Myocyte (in vitro differentiated cells): ENCODE measurements around the gene AGO3. TPM values are rescaled to one million over a fixed set of nuclear protein-coding genes. Genes with fewer than 3 reads are reported as not detected.
A peak's percentile ranks its signal among the peaks of the same experiment; 100 is the strongest.
"Not testable (repeated sequence)": the region's sequence is repeated elsewhere in the genome, so short reads cannot be mapped to it uniquely, and the experiment has no call there.

Source experiments
- DNase-seq: peaks from one replicate; pipeline ENCODE4 v3.0.0-alpha.2; 2012; ENCODE audit warnings: low read depth
- total RNA-seq: library from RNA; depleted of rRNA; stranded (reverse); fragments of >200 nt; gene quantifications from 2 replicates; pipeline ENCODE4 v1.2.3, GENCODE V29; 2014

The AGO3 gene
- total RNA-seq, 1 donor from 2014 or later = 12.8 TPM

DNA sequence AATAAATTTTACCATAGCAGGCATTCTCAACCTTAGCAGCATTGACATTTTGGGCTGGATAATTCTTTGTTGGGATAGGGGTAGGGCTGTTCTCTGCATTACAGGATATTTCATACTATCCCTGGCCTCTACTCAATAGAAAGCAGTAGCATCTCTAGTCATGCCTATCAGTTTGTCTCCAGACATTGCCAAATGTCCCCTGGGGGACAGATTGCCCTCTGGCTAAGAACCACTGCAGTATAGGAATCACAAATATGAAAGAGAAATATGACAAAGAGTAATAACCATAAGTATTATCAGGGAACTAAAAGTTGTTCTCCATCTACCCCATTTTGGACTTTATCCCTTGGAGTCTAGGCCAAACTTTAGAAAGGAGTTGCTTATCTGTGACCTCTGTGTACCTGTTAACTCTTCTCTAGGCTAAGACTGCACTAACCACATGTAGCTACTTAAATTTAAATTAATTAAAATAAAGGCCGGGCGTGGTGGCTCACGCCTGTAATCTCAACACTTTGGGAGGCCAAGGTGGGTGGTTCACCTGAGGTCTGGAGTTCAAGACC lies 76.1 kb downstream of the AGO3 start:
- no peak for DNase-seq

DNA sequence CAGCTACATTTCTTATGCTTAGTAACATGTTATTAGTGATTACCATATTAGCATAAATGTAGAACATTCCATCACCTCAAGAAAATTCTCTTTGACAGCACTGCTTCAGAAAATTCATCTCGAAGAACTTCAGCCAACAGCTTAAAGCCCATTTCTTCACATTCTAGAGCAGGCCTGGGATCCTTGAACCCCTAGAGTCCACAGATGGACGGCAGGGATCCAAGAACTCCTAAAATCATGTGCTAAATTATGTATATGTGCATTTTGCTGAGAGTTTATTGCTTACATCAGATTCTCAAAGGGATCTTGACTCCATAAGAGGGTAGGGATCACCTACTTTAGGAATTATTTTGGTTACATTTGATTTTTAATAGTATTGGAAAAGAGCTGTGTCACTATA lies 76.8 kb downstream of the AGO3 start:
- no peak for DNase-seq

DNA sequence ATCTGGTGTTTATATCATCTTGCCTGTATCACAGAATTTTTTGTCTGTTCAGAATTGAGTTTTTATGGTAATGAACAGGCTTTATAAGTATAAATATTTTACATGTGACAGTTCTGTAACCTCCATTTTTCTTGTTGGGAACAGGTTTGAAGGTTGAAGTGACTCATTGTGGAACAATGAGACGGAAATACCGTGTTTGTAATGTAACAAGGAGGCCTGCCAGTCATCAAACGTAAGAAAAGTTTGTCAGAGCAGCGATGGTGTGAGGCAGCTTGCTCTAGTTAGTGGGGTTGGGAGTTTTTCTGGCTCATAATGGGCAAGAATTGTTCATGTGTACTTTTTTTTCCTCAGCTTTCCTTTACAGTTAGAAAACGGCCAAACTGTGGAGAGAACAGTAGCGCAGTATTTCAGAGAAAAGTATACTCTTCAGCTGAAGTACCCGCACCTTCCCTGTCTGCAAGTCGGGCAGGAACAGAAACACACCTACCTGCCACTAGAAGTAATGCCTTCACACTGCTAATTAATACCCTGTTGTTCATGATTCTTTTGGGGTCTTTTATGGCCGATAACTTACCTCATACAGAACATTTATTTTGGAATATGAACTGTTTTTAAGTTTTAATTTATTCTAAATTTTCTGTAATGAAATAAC lies 77.8 kb downstream of the AGO3 start:
- DNase-seq = peak; percentile 4

DNA sequence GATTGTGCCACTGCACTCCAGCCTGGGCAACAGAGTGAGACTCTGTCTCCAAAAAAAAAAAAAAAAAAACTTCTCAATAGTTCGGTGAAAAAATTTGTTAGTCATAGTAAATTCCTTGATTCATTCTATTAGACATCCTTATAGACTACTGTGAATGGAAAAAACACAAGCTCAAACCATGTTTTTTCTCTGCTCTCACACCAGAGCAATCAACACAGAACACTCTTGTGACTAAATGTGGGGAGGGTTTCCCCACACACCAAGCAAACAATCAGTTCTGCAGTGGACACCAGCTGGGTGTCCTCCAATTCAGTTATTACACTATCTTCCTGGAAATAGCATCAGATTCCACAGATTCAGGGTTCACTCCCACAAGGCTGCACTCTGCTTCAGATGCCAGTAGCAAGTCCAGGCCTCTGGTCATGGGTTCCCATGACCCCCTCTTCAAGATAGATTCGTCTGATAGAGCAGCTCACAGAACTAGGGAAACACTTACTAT lies 83.9 kb downstream of the AGO3 start:
- no peak for DNase-seq

DNA sequence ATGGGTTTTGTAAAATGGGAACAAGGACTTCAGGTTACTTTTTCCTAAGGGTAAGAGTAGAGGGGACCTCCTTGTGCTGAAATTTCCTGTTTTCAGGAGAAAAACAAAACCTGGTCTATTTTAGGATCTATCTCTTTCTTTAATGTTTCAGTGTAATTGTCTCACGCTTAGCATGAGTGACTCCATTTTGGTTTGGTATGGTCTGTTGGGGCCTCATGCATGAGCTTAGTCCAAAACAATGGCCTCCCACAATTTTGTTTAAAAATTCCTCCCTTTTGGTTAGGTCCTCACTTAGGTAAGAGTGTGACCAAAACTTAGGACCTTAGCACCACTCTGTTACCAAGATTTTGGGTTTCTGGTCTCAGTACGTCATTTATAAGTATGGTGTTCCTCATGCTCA lies 85.8 kb downstream of the AGO3 start:
- no peak for DNase-seq

DNA sequence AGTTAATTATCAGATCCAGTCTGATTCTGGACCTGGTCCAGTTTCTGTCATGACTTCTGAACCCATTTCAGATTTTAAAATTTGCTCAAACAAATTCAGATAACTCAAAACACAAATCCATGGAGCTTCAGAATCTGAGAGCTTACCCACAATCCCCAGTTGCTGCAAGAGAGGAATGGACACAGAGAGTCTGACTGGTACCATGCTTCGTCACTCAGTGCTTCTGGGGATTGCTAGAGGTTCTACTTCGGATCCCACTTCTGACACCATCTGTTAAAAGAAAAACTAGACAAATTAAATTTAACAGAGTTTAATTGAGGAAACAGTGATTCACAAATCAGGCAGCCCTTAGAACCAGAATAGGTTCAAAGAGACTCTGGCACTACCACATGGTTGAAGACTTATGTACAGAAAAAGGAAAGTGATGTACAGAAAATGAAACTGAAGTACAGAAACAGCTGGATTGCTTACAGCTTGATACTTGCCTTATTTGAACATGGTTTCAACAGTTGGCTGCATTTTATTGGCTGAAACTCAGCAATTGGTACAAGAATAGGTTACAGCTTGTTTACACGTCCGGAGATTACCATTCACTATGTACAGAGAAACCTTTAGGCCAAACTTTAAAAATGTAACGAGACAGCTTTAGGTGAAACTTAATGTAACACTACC lies 92.3 kb downstream of the AGO3 start:
- DNase-seq = no peak

DNA sequence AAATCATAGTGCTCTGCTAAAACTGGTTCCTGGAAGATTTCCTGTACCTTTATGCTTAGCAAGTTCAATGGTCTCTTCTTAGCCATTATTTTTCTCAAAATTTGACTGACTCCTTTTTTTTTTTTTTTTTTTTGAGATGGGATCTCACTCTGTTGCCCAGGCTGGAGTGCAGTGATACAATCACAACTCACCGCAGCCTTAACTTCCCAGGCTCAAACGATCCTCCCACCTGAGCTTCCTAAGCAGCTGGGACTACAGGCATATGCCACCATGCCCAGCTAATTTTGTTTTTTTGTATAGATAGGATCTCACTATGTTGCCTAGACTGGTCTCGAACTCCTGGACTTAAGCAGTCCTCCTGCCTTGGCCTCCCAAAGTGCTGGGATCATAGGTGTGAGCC lies 93.1 kb downstream of the AGO3 start:
- DNase-seq = not testable (repeated sequence)

DNA sequence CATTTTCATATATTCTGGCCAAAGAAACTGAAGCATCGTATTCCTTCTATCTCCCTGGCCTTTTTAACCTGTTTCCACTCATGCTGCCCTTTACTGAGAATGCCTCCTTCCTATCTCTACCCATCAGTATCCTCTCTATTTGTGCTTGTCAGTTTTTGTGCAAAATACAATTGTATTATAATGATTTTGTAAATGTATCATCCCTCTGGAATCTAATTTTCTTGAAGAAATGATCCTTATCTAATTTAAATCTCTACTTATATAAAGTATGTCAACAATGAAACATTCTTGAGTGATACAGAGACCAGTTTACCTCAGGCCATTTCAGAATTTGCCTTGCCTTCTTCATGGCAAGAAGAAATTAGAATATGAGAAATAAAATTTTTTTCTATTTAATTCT lies 93.9 kb downstream of the AGO3 start:
- no peak for DNase-seq

DNA sequence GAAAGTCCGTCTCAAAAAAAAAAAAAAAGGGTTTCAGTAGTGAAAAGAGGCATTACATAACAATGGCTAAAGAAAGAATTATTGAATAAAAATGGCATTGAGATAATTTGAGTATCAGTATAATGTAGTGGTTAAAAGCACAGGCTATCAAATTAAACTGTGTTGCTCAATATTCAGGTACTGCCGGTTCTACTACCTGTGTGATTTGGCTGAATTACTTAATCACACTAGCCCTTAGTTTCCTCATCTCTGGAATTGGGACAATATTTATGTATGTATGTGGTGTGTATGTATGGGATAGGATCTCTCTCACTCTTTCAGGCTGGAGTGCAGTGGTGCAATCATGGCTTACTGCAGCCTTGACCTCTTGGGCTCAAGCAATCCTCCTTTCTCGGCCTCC lies 96.9 kb downstream of the AGO3 start:
- no peak for DNase-seq

DNA sequence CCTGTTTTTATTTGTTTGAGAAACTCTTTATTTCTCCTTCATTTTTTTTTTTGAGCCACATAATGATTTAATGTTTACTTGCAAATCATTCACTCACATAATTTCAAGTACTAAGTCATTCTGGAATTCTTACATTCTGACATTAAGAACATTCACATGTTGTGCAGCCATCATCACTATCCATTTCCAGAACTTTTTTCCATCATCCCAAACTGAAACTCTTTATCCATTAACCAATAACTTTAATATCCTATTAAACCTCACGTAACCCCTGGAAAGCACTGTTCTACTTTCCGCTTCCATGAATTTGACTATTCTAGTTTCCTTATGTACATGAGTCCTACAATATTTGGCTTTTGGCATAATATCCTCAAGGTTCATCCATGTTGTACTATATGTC lies 100.5 kb downstream of the AGO3 start:
- DNase-seq = no peak

DNA sequence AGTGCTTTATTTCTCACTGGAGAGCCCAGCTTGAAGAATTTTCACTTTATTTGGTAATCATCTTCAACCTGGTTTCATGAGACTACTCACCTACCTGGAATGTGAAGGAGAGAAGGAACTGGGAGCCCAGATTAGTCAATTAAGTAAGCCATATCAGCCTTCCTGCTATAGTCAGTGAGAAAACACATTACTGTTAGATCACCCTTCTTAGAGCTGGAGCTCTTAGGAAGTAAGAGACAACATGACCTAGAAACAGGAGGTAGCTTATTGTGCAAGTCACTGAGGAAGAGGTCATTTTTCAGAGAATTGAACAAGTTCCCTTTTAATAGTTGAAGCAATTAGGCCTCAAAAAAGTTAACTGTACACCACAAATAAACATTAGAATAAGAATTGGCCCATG lies 103.8 kb downstream of the AGO3 start:
- no peak for DNase-seq

DNA sequence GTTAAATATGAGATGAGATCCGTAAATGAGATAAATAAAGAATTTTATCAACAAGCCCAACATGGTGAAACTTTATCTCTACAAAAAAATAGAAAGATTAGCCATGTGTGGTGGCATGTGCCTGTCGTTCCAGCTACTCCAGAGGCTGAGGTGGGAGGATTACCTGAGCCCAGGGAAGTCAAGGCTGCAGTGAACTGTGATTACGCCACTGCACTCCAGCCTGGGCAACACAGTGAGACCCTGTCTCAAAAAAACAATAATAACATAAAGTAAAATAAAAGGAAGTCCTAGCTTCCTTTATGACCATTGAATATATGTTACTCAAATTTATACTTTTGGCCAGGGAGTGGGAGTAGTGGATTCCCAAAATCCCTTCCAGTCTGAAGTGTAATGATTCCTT lies 104.2 kb downstream of the AGO3 start:
- DNase-seq = no peak

DNA sequence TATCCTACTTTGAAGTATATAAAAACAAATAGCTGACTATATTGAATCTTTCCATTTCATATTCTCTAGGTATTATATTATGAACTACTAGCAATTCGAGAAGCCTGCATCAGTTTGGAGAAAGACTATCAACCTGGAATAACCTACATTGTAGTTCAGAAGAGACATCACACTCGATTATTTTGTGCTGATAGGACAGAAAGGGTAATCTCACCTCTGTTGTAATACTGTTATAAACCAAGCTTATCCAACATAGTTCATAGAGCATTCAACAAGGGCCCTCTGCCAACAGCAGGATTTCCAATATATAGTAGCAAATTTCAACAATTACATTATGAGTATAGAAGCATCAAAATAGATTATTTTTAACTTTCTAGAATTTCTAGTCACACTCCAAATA lies 109.3 kb downstream of the AGO3 start:
- no peak for DNase-seq

DNA sequence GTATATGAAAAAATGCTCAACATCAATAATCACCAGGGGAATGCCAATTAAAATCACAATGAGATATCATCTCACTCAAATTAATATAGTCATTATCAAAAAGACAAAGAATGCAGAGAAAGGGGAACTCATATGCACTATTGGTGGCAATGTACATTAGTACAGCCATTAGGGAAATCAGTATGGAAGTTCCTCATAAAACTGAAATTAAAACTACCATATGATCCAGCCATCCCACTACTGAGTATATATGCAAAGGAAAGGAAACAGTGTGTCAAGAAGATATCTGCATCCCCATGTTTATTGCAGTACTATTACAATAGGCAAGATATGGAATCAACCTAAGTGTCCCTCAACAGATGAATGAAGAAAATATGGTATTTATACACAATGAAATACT lies 120.9 kb downstream of the AGO3 start:
- DNase-seq = no peak

DNA sequence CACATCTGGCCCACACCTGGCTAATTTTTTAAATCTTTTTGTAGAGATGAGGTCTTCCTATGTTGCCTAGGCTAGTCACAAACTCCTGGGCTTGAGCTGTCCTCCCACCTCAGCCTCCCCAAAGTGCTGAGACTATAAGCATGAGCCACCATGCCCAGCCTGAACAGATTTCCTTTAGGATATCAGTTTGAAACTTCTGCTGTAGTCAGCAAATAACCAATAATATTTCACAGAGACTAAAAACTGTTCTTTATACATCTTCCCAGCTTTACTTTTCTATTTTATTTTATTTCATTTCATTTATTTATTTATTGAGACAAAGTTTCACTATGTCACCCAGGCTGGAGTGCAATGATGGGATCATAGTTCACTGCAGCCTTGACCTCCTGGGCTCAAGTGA lies 123.1 kb downstream of the AGO3 start:
- DNase-seq = no peak

DNA sequence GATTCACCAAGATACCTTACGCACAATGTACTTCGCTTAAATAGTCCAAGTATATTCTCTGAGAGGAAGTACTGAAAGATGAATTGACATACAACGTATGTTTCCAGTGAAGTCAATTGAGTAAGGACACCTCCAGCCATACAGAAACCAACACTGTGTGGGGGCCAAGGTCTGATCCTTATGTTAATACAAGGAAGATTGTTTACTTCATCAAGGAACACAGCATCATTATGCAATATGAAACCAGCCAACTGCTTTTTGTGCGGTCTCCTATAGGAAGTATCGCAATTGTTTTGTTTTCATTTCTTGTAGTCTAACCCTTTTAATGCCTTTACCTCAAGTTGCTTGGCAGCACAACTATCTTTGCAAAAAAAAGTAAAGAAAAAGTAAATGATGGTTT lies 124.8 kb downstream of the AGO3 start:
- no peak for DNase-seq

DNA sequence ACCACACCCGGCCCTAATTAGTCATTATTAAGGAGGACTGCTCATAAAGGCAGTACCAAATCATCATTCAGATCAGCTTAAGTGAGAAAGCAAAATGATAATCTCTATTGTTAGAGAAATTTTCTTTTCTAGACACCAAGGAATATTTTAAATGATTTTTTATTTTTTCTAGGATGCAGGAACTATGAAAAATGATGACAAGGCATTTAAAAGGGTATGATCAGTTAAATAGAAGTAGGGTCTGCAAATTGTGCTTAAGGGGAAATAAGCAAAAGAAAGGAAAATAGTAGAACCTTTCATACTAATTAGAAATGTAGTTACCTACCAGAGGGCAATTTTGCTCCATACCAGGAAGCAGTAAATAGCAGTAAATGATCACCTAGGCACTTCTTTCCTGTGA lies 131.4 kb downstream of the AGO3 start:
- DNase-seq = no peak

DNA sequence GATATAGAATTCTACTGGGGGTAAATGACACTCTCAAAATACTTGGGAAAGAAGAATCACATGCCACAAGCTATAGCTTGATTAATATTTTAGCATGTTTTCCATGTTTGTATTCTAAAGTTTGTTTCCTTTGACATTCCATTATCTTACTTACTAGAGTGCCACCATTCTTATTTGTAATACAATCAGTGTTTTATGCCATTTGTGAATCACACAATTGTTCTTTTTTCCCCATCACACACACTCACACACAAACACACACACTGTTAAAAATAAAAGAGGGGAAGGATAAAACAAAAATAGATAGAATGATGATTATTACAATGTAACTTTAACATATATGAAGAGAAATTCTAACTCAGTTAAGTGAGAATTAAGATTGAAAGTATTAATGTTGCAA lies 137.0 kb downstream of the AGO3 start:
- no peak for DNase-seq

DNA sequence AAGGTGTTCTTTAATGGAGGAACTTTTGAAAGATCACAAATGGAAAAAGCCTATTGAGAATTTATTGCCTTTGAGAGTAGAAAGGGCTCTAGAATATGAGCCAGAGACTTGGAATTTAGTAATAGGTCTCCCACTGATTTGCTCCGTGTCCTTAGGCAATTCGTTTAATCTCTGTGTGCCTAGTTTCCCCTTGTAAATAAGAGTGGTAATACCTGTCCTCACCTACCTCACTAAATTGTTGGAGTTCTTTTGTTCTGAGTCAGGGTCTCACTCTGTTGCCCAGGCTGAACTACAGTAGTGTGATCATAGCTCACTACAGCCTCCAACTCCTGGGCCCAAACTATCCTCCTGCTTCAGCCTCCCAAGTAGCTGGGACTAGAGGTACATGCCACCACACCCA lies 138.0 kb downstream of the AGO3 start:
- DNase-seq = no peak

DNA sequence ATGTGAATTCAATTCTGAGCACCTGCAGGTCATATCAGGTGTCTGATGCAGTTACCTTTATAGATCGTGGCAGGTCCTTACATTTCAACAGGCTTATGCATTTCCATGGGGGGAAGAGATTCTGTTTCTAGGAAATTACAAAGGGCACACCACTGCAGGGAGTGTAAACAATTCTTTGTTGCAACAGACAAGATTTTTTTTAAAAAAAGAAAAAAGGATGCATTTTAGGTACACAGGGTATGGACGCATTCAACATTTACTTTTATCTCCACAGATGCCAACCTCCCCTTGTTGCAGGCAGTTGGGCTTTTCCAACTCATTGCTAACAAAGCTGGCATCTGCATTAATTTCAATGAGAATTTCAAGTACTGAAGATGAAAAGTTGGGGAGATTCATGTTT lies 139.4 kb downstream of the AGO3 start:
- DNase-seq = no peak

DNA sequence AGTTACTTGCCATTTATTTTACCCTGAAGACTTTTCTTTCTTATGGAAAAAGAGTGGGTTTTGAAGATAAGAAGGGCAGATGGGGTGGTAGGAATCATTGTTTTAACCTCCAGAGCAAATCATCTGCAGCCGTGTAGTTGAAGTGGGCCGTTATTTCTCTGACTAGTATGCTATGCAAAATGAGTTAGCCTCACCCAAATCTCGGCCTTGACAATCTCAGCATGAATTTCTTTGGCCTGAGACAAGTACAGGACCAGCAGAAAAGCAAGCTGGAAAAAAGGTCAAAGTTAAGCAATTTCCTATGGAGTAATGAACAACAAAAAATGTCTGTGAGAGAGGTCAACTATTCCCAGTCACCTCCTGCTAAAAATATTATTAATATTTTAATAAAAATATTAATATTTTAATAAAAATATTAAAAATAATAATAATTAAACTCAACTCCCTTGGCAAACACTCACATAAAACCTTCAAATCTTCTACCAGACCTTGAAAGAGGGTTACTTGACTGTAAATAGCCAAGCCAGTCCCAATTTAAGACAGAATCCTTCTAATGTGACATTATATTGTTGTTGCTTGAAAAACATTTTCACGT lies 146.2 kb downstream of the AGO3 start:
- DNase-seq = no peak

DNA sequence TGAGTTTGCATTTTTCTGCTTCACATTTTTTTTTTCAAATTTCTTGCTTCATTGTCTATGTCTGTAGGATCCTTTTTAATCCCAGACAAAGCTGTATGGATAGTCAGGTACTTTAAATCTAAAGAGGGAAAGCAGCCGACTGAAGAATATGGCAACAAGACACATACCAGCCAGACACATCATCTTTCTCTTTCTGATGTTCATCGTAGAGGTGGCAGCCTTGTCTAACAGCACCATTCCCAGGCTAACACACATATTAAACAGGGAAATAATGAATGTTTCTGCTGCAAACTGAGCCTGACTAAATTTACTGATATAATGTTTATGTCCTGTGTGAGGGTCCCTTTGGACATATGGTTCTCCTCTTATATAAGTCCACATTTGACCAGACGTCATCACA lies 149.3 kb downstream of the AGO3 start:
- no peak for DNase-seq

DNA sequence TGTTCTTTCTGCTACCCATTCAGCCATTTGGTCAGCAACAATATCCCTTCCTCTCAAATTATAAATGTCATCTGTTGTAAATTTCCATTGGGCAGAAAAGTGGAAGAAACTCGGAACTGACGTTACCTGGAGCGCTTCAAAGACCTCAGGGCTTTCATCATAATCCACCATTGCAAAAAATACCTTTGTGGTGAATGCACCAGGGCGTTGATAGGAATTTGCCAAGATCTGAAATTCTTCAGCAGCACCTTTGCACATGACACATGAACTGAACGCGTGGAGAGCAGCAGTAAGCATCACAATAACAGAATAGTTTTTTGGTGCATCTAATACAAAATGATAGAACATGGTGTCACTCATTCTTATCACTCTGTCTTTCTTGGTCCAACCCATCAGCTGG lies 149.9 kb downstream of the AGO3 start:
- DNase-seq = no peak
